Esophagus squamous epithelium (tissue), 5 donors: ENCODE measurements around the gene CADM1. TPM values are rescaled to one million over a fixed set of nuclear protein-coding genes. Genes with fewer than 3 reads are reported as not detected.
"Not testable (repeated sequence)": the region's sequence is repeated elsewhere in the genome, so short reads cannot be mapped to it uniquely, and the experiment has no call there.

Experiments used
- DNase-seq: peaks from one replicate; lab custom pipeline; 2025; lab: John Stamatoyannopoulos, UW
- H3K27ac ChIP-seq, 4 donors: fragments of 200-600 bp; sonication (generic); one replicate each; pipeline ENCODE4 v1.5.1; 2016 to 2019; ENCODE audit warnings: mild to moderate bottlenecking in 1 of 4
- H3K27me3 ChIP-seq, 4 donors: fragments of 200-600 bp; sonication (generic); 1 replicate in 3 of 4; 2 replicates in 1 of 4; pipeline versions ENCODE4 v1.5.1 to v1.6.0; 2017 to 2021; ENCODE audit warnings: antibody characterized with exemption in 1 of 4
- H3K36me3 ChIP-seq, 3 donors: fragments of 200-600 bp; sonication (generic); one replicate each; pipeline ENCODE4 v1.5.1; 2016 to 2019
- H3K4me1 ChIP-seq, 3 donors: fragments of 200-600 bp; sonication (generic); one replicate each; pipeline ENCODE4 v1.5.1; 2017 to 2019
- H3K4me3 ChIP-seq, 4 donors: fragments of 200-600 bp; sonication (generic); 1 replicate in 3 of 4; 2 replicates in 1 of 4; pipeline ENCODE4 v1.5.1; 2016 to 2019; ENCODE audit warnings: mild to moderate bottlenecking in 2 of 4, moderate library complexity in 1 of 4
- H3K9me3 ChIP-seq, 3 donors: fragments of 200-600 bp; sonication (generic); one replicate each; pipeline ENCODE4 v1.5.1; 2016 to 2019
- CTCF ChIP-seq, 6 experiments: fragments of 450-650 bp in 4 of 6; fragments of 200-600 bp in 2 of 6; sonication (generic) in 2 of 6; IDR thresholded peaks; one replicate each; pipeline ENCODE4 v1.5.1; 2016 to 2019; ENCODE audit warnings: antibody characterized with exemption in 6 of 6, mild to moderate bottlenecking in 4 of 6, moderate library complexity in 4 of 6
- POLR2A ChIP-seq, 4 donors: fragments of 450-650 bp; IDR thresholded peaks; one replicate each; pipeline ENCODE4 v1.6.1; 2017; ENCODE audit warnings: antibody characterized with exemption in 4 of 4, mild to moderate bottlenecking in 4 of 4, moderate library complexity in 3 of 4
- WGBS, 2 donors: methylation state at CpG; one replicate each; pipeline ENCODE4 v1.1.5; 2018; 5-methylcytosine and 5-hydroxymethylcytosine counted together
- intact Hi-C: fragments of 100-400 bp; cut with DNase I; formaldehyde crosslinking; loops from one replicate; pipeline ENCODE4 v1.15.0; 2022
- total RNA-seq, 4 donors: library from RNA; depleted of rRNA; stranded (reverse); fragments of >200 nt; gene quantifications; one replicate each; pipeline ENCODE4 v1.1.0, GENCODE V29; 2016
- donor health status: DM: yes; HTN: yes; CAD: no.

CADM1 gene
- total RNA-seq, 4 donors from 2014 or later = 1.7 to 15.1 (median 8.3) TPM

- H3K4me1 ChIP-seq = no peaks in the 10 kb centered on the region
- H3K27me3 ChIP-seq = no peaks in the 10 kb centered on the region
- H3K4me3 ChIP-seq = no peak overlapping the region
- H3K27ac ChIP-seq = no peak overlapping the region
- DNase-seq = no peak
- intact Hi-C loops = no loop called here
- TF ChIP-seq POLR2A (IDR thresholded peaks at IDR 0.05) (no peak), CTCF (IDR thresholded peaks at IDR 0.05) (no peak)
- H3K9me3 ChIP-seq = no peaks in the 10 kb centered on the region
- H3K36me3 ChIP-seq = no peaks in the 10 kb centered on the region
- WGBS, 2 donors = 67 to 79% methylated on average over 7 of the region's 7 CpGs
Measured at GRCh38 chr11:115476463-115477286, 27.5 kb downstream of the CADM1 start.

DNA sequence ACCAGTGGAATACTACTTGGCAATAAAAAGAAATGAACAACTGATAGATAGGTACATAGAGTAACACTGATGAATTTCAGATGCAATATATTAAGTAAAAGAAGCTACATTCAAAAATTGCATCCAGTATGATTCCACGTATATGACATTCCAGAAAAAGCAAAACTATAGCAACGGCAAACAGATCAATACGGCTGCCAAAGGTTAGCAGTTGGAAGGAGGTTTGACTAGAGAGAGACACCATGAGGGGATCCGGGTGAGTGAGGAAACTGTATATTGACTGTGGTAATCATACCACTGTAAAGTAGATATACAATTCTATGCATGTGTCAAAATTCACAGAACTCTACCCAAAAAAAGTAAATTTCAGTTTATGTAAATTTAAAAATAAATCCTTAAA is 28.7 kb downstream of the CADM1 start:
- DNase-seq = no peak
- no peaks in the 10 kb centered on the region for H3K27me3 ChIP-seq
- H3K9me3 ChIP-seq = no peaks in the 10 kb centered on the region
- no peaks in the 10 kb centered on the region for H3K4me1 ChIP-seq
- intact Hi-C loops = no loop called here
- H3K27ac ChIP-seq = no peak overlapping the region
- WGBS, 2 donors = 90% methylated on average over 4 of the region's 4 CpGs
- TF ChIP-seq POLR2A (IDR thresholded peaks at IDR 0.05) (no peak), CTCF (IDR thresholded peaks at IDR 0.05) (no peak)
- no peak overlapping the region for H3K4me3 ChIP-seq
- H3K36me3 ChIP-seq = no peaks in the 10 kb centered on the region

DNA sequence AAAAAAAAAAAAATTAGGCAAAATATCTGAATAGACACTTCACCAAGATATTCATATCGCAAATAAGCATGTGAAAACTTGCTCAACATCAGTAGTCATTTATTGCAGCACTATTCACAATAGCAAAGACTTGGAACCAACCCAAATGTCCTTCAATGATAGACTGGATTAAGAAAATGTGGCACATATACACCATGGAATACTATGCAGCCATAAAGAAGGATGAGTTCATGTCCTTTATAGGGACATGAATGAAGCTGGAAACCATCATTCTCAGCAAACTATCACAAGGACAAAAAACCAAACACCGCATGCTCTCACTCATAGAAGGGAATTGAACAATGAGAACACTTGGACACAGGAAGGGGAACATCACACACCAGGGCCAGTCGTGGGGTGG is 29.9 kb downstream of the CADM1 start:
- WGBS, 2 donors = 80 to 100% methylated on average over 2 to 3 of the region's 3 CpGs
- DNase-seq, H3K27ac ChIP-seq, H3K9me3 ChIP-seq, H3K4me3 ChIP-seq, H3K27me3 ChIP-seq, H3K36me3 ChIP-seq, intact Hi-C loops, H3K4me1 ChIP-seq: not testable (repeated sequence)

- no peak for TF ChIP-seq CTCF (IDR thresholded peaks at IDR 0.05)
- TF ChIP-seq POLR2A (IDR thresholded peaks at IDR 0.05) = no peak
- intact Hi-C loops = no loop called here
Measured at GRCh38 chr11:115473167-115473566, 31.0 kb downstream of the CADM1 start.

GRCh38 chr11:115471367-115471766 is 32.8 kb downstream of the CADM1 start:
- 61 to 74% methylated on average over 3 of the region's 3 CpGs for WGBS, 2 donors
- H3K4me3 ChIP-seq = no peak overlapping the region
- no peak overlapping the region for H3K27ac ChIP-seq
- H3K27me3 ChIP-seq = no peaks in the 10 kb centered on the region
- intact Hi-C loops = no loop called here
- no peaks in the 10 kb centered on the region for H3K4me1 ChIP-seq
- no peaks in the 10 kb centered on the region for H3K36me3 ChIP-seq
- DNase-seq = no peak
- TF ChIP-seq CTCF (IDR thresholded peaks at IDR 0.05) = no peak
- no peak for TF ChIP-seq POLR2A (IDR thresholded peaks at IDR 0.05)
- no peaks in the 10 kb centered on the region for H3K9me3 ChIP-seq

More at GRCh38 chr11:115473167-115473566, 31.0 kb downstream of the CADM1 start:
- DNase-seq = no peak
- Histone ChIP-seq H3K4me1 (no peaks in the 10 kb centered on the region), H3K36me3 (no peaks in the 10 kb centered on the region), H3K27me3 (no peaks in the 10 kb centered on the region), H3K9me3 (no peaks in the 10 kb centered on the region), H3K27ac (no peak overlapping the region), H3K4me3 (no peak overlapping the region)
- WGBS, 2 donors = 79 to 88% methylated on average over 5 to 6 of the region's 8 CpGs
